GF-D8 (cell line): Measurements from ENCODE around the gene AP4E1.
"Not testable (repeated sequence)": the region's sequence is repeated elsewhere in the genome, so short reads cannot be mapped to it uniquely, and the experiment has no call there.

Experiments used
- DNase-seq: peaks from one replicate; lab custom pipeline; 2025; lab: John Stamatoyannopoulos, UW

Gene AP4E1

DNA sequence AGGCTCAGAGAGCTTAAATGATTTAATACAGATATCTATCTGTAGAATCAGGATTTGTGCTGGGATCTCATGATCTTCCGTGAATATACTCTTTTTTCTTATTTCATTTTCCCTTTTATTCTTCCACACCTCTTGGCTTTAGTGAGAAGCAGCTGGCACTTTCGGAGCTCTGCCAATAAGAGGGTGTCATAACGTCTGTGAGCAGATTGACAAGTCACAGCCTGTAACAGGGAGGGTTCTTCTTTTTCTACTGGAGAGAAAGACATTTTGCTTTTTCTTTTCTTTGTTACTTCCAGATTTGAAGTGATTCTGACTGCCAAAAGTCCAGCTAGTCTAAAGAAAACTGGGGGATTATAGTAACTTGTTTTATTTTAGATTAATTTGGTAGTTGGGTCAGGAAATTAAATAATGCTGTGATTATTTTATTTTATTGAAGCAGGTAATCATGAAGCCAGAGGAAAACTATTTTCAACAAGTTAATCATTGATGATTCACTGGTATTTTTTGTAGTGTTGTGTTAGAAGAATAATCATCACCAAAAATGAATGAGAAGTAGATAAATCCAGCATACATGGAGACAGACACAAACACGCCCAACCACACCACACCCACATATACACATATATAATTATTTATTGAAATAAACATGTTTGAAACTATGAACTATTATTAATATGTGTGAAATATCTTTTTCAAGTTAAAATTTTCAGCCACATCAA is 116.4 kb downstream of the AP4E1 start:
- DNase-seq, result no peak

DNA sequence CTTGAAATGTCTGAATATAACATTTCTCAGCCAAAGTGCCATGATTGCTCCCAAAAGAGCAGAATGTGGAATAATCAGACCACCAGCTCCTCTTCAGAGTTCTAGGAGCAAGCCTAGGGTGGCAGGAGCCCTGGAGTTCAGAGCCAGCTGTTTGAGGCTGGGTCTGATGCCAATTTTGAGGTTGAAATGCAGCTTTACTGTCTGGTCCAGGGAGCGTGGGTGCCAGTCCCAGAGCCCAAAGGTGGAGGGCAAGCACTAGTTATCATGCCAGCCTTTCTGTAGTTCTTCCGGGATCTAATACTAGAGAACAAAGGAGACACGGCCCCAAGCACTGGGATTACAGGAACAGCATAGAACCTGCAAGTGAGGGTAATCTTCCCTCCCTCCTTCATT is 117.0 kb downstream of the AP4E1 start:
- DNase-seq, result no peak

DNA sequence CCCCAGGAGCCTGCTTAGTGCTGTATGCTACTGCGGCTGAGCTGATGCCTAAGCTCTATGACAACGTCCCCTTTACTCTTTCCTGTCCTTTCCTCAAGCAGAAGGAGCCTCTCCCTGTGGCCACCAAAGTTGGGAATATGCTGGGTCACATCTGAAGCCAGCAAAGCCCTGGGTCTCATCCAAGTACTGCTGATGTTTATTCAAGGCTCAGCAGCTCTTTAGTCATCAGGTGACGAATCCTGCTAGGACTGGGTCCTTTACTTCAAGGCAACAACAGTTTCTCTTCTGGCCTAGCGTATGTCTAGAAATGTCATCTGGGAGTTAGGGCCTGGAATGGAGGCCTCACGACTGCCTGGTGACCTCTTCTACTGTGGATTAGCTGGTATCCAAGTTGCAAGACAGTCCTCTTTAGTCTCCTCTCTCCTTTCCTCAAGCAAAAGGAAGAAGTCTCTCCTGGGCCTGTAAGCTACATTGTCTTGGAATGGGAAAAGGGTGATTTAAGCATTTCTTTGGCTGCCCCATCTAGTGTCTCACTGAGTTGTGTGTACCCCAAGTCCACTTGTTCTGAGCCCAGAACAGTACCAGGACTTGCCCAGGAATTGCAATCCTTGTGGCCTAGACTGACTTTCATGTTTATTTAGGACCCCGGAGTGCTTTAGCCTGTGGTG is 122.3 kb downstream of the AP4E1 start:
- no peak for DNase-seq

DNA sequence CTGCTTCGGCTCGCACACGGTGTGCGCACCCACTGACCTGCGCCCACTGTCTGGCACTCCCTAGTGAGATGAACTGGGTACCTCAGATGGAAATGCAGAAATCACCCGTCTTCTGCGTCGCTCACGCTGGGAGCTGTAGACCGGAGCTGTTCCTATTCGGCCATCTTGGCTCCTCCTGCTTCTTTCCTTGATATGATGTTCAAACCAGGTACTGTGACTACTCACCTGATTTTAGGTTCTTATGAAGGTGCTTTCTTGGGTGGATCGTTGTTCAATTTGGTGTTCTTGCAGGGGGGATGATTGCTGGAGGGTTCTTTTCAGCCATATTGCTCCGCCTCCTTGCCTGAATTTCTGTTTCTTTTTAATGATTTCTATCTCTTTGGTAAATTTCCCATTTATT is 129.0 kb downstream of the AP4E1 start:
- DNase-seq, result not testable (repeated sequence)

DNA sequence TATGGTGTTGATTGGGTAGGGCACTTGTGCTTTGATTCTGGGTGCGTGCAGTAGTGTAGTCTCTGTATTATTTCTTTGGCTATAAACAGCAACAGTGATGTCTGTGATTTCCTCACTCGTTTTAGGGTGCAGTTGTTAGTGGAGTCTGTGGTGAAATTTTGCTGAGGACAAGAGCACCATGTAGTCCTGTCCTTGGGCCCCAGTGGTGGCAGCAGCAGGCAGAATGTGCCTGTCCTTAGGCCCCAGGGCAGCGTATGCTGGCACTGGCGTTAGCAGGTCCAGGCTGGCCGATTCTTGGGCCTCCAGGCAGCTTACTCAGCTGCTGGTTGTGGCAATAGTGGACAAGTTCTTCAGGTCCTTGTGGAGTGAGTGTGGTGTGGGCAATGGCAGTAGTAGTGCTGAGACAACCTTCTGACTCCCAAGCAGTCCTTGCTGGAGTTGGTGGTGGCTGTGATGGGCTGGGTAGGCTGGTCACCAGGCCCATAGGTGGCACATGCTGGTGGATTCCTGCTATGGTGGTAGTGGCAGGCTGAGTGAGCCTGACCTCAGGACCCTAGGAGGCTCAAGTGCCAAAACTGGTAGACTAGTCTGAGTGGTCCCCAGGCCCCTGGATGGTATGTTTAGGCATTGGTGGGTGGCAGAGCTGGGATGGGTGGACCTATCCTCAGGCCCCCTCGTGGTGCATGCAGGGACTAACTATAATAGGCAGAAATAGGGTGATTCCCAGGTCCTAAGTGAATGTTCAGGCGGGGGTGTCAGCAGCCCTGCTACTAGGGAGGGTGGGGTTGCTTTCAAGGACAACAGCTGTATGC is 129.9 kb downstream of the AP4E1 start:
- no peak for DNase-seq

DNA sequence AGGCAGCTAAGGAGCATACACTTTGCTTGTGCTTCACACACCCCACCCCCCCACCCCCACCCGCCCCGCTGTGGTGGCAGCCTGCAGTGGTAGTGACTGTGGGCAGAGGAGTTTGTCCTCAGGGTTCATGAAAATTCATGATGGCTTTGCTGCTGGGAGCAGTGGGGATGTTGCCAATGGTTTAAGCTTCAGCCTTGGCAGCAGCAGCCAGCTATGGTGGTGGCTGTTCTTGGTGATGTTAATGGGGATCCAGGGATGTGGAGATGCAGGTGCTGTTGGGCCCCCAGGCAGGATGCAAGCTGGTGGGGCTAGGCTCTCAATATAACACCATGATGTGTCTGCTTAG is 130.5 kb downstream of the AP4E1 start:
- no peak for DNase-seq

DNA sequence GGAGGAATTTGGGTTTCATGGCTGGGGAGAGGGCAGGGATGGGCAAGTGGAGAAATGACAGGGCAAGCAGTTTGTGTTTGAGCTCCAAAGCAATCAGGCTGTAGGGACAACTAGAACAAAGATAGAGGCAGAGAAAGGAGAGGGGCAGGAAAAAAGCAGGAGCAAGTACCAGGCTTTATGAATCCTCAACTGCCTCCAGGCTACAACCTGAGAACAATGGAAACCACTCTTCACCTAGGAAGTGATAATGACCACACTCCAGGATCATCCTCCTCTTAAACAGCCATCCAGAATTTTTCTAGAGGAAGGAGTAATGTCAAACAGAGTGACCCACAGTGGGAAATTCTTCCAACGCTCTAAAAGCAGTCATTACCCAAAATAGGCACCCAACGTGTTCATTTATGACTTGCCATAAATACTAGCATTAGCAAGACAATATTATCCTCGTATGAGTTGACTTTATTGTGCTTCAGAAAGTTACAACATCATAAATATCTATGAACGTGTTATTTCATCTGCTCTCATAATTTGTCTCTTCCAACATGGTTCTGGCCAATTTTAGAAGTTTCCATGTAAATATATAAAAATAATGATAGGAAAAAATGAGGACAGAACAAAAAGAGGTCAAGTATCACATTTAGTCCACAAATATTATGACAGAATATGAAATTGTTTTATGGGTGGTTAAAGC is 135.7 kb downstream of the AP4E1 start:
- no peak for DNase-seq

DNA sequence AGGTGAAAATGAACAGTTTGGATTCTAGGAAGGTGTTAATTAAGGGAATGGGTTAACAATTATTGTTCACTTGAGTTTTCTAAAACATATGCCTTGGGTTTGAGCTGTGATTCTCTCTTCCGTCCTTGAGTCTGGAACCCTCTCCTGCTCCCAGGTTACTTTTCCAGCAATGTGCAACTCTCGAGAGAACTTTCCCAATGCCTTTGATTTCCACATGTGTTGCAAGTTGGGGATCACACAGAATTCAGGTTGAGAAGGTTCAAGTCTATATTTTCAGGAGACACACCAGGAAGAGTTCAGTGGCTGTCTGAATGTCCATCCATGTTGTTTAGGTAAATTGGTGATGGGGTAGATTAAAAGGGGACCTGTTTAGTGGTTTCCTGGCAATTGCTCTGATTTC is 137.5 kb downstream of the AP4E1 start:
- no peak for DNase-seq

DNA sequence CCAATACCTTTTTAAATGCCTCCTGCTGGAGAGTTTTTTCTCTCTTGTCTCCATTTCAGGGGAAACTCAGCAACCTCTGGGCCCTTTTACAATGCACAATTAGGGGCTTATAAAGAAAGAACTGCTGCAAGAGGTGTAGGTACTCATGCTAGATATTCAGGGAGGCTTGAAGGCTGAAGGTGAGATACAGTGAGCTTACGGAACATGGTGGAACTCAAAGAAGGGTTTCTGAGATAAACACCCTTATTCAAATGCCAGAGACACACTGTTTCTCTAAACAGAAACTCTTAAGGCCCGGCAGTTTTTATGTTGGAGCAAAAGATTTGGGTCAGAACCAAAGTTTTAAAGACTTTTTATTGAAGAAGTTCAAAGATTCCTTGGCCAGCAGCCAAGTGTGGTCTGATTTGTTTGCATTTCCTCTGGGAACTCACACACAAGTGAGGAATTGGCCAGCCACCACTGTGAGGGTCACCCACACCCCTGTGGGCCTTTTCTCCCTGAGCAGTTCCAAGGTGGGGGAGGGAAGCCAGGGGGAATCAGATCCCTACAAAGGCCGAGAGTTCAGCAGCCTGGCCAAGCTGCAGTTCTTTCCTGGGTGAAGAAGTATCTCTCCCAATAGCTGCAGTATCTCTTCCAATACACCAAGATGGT is 138.4 kb downstream of the AP4E1 start:
- no peak for DNase-seq

DNA sequence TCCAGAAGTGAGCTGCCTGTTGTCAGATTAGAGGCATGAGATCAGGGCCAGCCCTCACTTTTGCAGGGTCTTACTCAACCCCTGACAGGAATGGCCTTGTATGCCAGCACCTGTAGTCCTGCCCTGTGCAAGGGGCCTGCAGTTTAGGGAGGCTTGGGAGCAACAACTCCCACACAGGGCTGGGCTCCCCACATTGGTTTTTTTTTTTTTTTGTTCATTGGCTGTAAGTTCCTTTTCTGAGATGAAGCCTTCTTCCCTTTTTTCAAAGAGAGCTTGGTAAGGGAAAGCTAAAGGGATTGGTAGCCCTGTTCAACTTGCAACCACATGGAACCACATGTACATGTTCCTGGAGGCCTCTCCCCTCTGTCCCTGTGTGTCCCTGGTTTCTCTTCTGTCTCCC is 139.8 kb downstream of the AP4E1 start:
- DNase-seq, result no peak

DNA sequence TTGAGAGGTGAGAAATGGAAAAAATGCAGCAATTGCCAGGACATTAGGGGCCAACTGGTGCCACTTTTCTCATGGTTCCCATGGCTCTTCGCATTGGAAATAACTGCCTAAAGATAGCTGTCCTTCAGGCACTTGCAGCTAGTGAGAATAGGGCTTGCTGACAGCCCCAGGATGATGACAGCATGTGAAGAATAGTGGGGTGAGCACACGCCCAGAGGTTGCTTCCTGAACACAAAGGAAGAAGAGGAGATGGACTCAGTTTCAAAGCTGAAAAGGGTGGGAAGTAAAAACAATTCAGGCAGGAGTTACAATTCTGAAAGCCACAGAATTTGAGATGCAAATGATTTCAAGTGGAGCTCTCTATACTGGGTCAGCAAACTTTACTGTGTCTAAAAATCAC is 140.6 kb downstream of the AP4E1 start:
- no peak for DNase-seq

DNA sequence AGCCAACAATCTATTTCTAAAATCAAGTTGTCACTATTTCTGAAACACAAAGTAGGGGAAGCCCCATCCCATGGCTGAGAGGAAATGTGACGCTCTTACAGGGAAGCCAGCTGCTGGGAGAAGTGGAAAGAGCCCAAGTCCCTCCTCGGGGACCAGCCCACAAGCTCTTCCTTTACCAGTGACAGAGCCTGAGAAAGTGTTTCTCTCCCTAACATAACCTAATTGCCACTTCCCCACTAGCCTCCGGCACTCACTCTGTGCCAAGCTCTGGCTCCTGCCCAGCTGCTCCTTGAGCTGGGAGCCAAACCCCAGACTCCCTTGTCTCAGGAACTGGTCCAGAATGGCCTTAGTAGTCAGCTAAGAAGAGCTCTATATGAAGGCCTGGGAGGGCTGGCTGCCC is 143.3 kb downstream of the AP4E1 start:
- DNase-seq, result no peak

DNA sequence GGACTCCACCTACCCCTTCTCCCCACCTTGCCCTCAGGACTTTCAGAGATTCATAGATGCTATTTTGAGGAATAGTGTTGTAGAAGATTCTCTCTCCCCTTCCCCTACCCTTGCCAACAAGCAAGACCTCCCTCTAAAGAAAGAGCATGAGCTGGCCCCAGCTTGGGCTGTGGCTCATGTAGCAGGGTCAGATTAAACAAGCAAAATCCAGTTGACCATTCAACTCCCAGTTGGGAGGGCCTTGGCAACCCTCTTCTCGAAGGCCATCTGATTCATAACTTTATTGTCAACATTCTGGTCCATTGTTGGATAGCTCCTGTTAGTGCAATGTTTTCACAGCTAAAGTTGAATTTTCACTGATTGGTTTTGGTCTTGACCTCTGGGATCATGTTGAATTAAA is 145.1 kb downstream of the AP4E1 start:
- DNase-seq, result no peak

DNA sequence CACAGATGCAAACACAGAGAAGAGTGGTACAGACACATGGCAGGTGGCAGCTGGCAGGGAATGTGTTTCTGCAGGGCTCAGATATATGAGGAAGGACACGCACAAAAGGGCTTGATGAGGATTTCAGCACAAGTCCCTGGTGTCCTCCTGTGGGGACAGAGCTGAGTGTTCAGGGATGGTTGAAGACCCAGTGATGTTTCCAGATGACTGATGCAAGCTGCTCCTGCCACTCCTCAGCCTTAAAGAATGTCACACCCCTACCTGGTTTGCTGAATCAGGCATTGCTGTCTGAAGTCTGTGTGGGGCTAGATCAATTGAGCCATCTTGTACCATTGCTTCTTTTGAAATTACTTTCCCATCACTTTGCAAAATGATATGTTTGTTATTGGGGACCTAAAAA is 146.1 kb downstream of the AP4E1 start:
- DNase-seq, result no peak
